ENCODE data around the gene GPX4. TPM values are rescaled to one million over a fixed set of nuclear protein-coding genes. Genes with fewer than 3 reads are reported as not detected.

GPX4 gene
- total and polyA plus RNA-seq, 2 donors (not counting 3 experiments of a cell fraction or from before 2014, with no cell fraction given) = 469 to 1,136 TPM

DNA sequence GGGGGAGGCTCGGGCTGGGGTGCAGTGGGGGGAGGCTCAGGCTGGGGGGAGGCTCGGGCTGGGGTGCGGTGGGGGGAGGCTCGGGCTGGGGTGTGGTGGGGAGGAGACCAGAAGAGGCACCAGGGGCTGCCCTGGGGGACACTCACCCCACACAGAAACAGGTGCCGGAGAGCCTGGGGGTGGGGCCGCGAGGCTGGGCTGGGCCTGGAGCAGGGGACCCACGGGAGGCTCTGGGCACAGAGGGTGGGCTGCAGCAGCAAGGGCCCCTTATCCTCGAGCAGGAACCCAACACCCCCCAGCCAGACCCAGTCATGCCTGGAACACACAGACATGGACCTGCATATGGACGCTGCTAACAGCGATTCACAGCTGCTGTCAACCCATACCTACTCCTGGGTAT, 34.3 kb downstream of the GPX4 start:
- H3K79me2 ChIP-seq (ENCODE audit: control insufficient read depth, insufficient read depth, low read length) = peaks cover 8% of the 10 kb centered on the region
- H3K36me3 ChIP-seq (ENCODE audit: control insufficient read depth in 2 of 2, extremely low read depth in 1 of 2, insufficient read depth in 2 of 2, low read length in 2 of 2) = peaks cover 0 to 4% of the 10 kb centered on the region in 2 experiments
- dilution Hi-C loops (cut with MboI; ENCODE audit: extremely low pct_ligation_motif_present, low sequenced_read_pairs) (no loop called here), intact Hi-C loops (cut with micrococcal nuclease) (no loop called here)
- H2AFZ ChIP-seq (ENCODE audit: low read depth, low read length) = no peak overlapping the region
- TF ChIP-seq FOS (IDR thresholded peaks at IDR 0.05; ENCODE audit: borderline replicate concordance, insufficient read depth, low read length) = no peak
- no peak for TF ChIP-seq EZH2 (IDR thresholded peaks at IDR 0.05; ENCODE audit: borderline replicate concordance, low read depth, low read length, severe bottlenecking)
- no peak for TF ChIP-seq POLR2AphosphoS5 (IDR thresholded peaks at IDR 0.05; ENCODE audit: insufficient read depth, low read depth, low read length)
- no peak for TF ChIP-seq MYC (IDR thresholded peaks at IDR 0.05; ENCODE audit: low read depth, low read length)
- TF ChIP-seq, protein P1, sequence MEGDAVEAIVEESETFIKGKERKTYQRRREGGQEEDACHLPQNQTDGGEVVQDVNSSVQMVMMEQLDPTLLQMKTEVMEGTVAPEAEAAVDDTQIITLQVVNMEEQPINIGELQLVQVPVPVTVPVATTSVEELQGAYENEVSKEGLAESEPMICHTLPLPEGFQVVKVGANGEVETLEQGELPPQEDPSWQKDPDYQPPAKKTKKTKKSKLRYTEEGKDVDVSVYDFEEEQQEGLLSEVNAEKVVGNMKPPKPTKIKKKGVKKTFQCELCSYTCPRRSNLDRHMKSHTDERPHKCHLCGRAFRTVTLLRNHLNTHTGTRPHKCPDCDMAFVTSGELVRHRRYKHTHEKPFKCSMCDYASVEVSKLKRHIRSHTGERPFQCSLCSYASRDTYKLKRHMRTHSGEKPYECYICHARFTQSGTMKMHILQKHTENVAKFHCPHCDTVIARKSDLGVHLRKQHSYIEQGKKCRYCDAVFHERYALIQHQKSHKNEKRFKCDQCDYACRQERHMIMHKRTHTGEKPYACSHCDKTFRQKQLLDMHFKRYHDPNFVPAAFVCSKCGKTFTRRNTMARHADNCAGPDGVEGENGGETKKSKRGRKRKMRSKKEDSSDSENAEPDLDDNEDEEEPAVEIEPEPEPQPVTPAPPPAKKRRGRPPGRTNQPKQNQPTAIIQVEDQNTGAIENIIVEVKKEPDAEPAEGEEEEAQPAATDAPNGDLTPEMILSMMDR (IDR thresholded peaks at IDR 0.05; ENCODE audit: extremely low read depth in 1 of 2, insufficient read depth in 1 of 2, low read depth in 1 of 2, low read length in 2 of 2) = no peak
- TF ChIP-seq, protein P2, sequence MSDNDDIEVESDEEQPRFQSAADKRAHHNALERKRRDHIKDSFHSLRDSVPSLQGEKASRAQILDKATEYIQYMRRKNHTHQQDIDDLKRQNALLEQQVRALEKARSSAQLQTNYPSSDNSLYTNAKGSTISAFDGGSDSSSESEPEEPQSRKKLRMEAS (IDR thresholded peaks at IDR 0.05; ENCODE audit: insufficient read depth, insufficient read length) = no peak
- no peak for TF ChIP-seq POLR2A (IDR thresholded peaks at IDR 0.05; ENCODE audit: low read depth, low read length)
- TF ChIP-seq GATA2 (IDR thresholded peaks at IDR 0.05; ENCODE audit: insufficient read depth, insufficient read length, low read depth, low read length) = no peak
- no peaks in the 10 kb centered on the region for H4K20me1 ChIP-seq (replicated peaks; ENCODE audit: control insufficient read depth, extremely low read depth, insufficient read depth, low read length)
- ChIA-PET POLR2A (no interaction called here), CTCF (no interaction called here)
- H3K9ac ChIP-seq (replicated peaks; ENCODE audit: extremely low read depth, insufficient read depth, low read length) = no peak overlapping the region
- no TSS peak for BruUV-seq (replicated peaks)
- H3K9me1 ChIP-seq (replicated peaks; ENCODE audit: control insufficient read depth, extremely low read depth, insufficient read depth, low read length) = no peaks in the 10 kb centered on the region
- no peak overlapping the region for H3K27ac ChIP-seq (ENCODE audit: insufficient read depth, low read depth, low read length)
- no peak for DNase-seq (ENCODE audit: low read depth, low spot score)
- no peak overlapping the region for H3K4me3 ChIP-seq (replicated peaks in 1 of 3; ENCODE audit: insufficient read depth in 1 of 3, low read depth in 1 of 3, low read length in 3 of 3)
- H3K9me3 ChIP-seq (replicated peaks; ENCODE audit: control insufficient read depth, insufficient read depth, low read length) = no peaks in the 10 kb centered on the region
- no peaks in the 10 kb centered on the region for H3K27me3 ChIP-seq (ENCODE audit: control insufficient read depth in 2 of 2, insufficient read depth in 2 of 2, low read length in 2 of 2)
- no peaks in the 10 kb centered on the region for H3K4me1 ChIP-seq (ENCODE audit: control insufficient read depth, extremely low read depth, insufficient read depth, low read length)
- H3K4me2 ChIP-seq (ENCODE audit: insufficient read depth, low read length) = no peak overlapping the region
- no peak for FAIRE-seq

All from endothelial cell of umbilical vein (primary cell).